Uterus (tissue), 4 donors: Measurements from ENCODE around the gene PDK2. TPM values are rescaled to one million over a fixed set of nuclear protein-coding genes. Genes with fewer than 3 reads are reported as not detected.

Source experiments
- DNase-seq, 2 donors: peaks; one replicate each; pipeline ENCODE4 v3.0.0-alpha.2; 2019 to 2020
- H3K27ac ChIP-seq, 2 donors: fragments of 200-600 bp; sonication (generic); 1 replicate in 1 of 2; 2 replicates in 1 of 2; pipeline ENCODE4 v1.5.1; 2016 to 2018
- H3K27me3 ChIP-seq, 2 donors: fragments of 200-600 bp; sonication (generic); one replicate each; pipeline ENCODE4 v1.5.1; 2018 to 2019; ENCODE audit warnings: control low read depth in 1 of 2
- H3K36me3 ChIP-seq, 2 donors: fragments of 200-600 bp; sonication (generic); one replicate each; pipeline ENCODE4 v1.5.1; 2019; ENCODE audit warnings: control low read depth in 1 of 2
- H3K4me1 ChIP-seq, 2 donors: fragments of 200-600 bp; sonication (generic); one replicate each; pipeline ENCODE4 v1.5.1; 2018 to 2019; ENCODE audit warnings: control low read depth in 1 of 2
- H3K4me3 ChIP-seq, 2 donors: fragments of 200-600 bp; sonication (generic); 1 replicate in 1 of 2; 2 replicates in 1 of 2; pipeline ENCODE4 v1.5.1; 2018 to 2019; ENCODE audit warnings: mild to moderate bottlenecking in 1 of 2
- H3K9me3 ChIP-seq, 2 donors: fragments of 200-600 bp; sonication (generic); one replicate each; pipeline ENCODE4 v1.5.1; 2019; ENCODE audit warnings: control low read depth in 1 of 2
- POLR2A ChIP-seq, 2 donors: fragments of 450-650 bp; IDR thresholded peaks; one replicate each; pipeline ENCODE4 v1.6.1; 2016; ENCODE audit warnings: antibody characterized with exemption in 2 of 2, mild to moderate bottlenecking in 1 of 2, moderate library complexity in 1 of 2
- intact Hi-C: fragments of 100-400 bp; cut with DNase I; formaldehyde crosslinking; loops from one replicate; pipeline ENCODE4 v1.15.1; 2023; ENCODE audit warnings: low total_unique reads
- total RNA-seq, 4 donors: library from RNA; depleted of rRNA in 3 of 4; stranded (reverse); fragments of >200 nt in 3 of 4; gene quantifications; one replicate each; pipeline versions ENCODE4 v1.1.0 to v1.2.4, GENCODE V29; 2014 to 2023
- TF ChIP-seq, protein P1 (sequence below), 4 experiments: fragments of 200-600 bp in 2 of 4; fragments of 450-650 bp in 2 of 4; sonication (generic) in 2 of 4; IDR thresholded peaks; one replicate each; pipeline ENCODE4 v1.5.1; 2016 to 2019; ENCODE audit warnings: antibody characterized with exemption in 4 of 4, mild to moderate bottlenecking in 2 of 4, moderate library complexity in 1 of 4
- donor health status: DM: yes; HTN: yes; CAD: no.

The PDK2 gene
- total RNA-seq, 4 donors from 2014 or later = 12.9 to 62.6 (median 32.4) TPM

GRCh38 chr17:50048146-50048720 lies 46.9 kb upstream of the PDK2 start:
- no peaks in the 10 kb centered on the region for H3K27me3 ChIP-seq
- TF ChIP-seq, protein P1, sequence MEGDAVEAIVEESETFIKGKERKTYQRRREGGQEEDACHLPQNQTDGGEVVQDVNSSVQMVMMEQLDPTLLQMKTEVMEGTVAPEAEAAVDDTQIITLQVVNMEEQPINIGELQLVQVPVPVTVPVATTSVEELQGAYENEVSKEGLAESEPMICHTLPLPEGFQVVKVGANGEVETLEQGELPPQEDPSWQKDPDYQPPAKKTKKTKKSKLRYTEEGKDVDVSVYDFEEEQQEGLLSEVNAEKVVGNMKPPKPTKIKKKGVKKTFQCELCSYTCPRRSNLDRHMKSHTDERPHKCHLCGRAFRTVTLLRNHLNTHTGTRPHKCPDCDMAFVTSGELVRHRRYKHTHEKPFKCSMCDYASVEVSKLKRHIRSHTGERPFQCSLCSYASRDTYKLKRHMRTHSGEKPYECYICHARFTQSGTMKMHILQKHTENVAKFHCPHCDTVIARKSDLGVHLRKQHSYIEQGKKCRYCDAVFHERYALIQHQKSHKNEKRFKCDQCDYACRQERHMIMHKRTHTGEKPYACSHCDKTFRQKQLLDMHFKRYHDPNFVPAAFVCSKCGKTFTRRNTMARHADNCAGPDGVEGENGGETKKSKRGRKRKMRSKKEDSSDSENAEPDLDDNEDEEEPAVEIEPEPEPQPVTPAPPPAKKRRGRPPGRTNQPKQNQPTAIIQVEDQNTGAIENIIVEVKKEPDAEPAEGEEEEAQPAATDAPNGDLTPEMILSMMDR (IDR thresholded peaks at IDR 0.05) = no peak
- TF ChIP-seq POLR2A (IDR thresholded peaks at IDR 0.05) = no peak
- peaks cover 0 to 7% of the 10 kb centered on the region in 2 donors for H3K4me1 ChIP-seq
- no peak for DNase-seq
- no peaks in the 10 kb centered on the region for H3K9me3 ChIP-seq
- H3K27ac ChIP-seq = no peak overlapping the region
- H3K36me3 ChIP-seq = no peaks in the 10 kb centered on the region
- no peak overlapping the region for H3K4me3 ChIP-seq
- intact Hi-C loops = no loop called here

- no peak for DNase-seq
- Histone ChIP-seq H3K4me3 (no peak overlapping the region), H3K27ac (no peak overlapping the region), H3K9me3 (no peaks in the 10 kb centered on the region), H3K36me3 (no peaks in the 10 kb centered on the region), H3K27me3 (no peaks in the 10 kb centered on the region), H3K4me1 (peaks cover 2 to 14% of the 10 kb centered on the region in 2 donors)
- TF ChIP-seq, protein P1 (IDR thresholded peaks at IDR 0.05) = no peak
- no peak for TF ChIP-seq POLR2A (IDR thresholded peaks at IDR 0.05)
- intact Hi-C loops = no loop called here
Measured at GRCh38 chr17:50048988-50049387, 46.2 kb upstream of the PDK2 start.

GRCh38 chr17:50049636-50050035 lies 45.5 kb upstream of the PDK2 start:
- DNase-seq = no peak
- Histone ChIP-seq H3K9me3 (no peaks in the 10 kb centered on the region), H3K4me1 (peaks cover 4 to 14% of the 10 kb centered on the region in 2 donors), H3K27ac (no peak overlapping the region), H3K4me3 (no peak overlapping the region), H3K27me3 (no peaks in the 10 kb centered on the region), H3K36me3 (no peaks in the 10 kb centered on the region)
- TF ChIP-seq, protein P1 (IDR thresholded peaks at IDR 0.05) = no peak
- no peak for TF ChIP-seq POLR2A (IDR thresholded peaks at IDR 0.05)
- intact Hi-C loops = no loop called here

GRCh38 chr17:50050431-50051032 lies 44.6 kb upstream of the PDK2 start:
- intact Hi-C loops = no loop called here
- no peak overlapping the region for H3K4me3 ChIP-seq
- TF ChIP-seq POLR2A (IDR thresholded peaks at IDR 0.05) = no peak
- TF ChIP-seq, protein P1 (IDR thresholded peaks at IDR 0.05) = no peak
- peaks cover 4 to 14% of the 10 kb centered on the region in 2 donors for H3K4me1 ChIP-seq
- no peaks in the 10 kb centered on the region for H3K27me3 ChIP-seq
- H3K9me3 ChIP-seq = no peaks in the 10 kb centered on the region
- DNase-seq = no peak
- no peak overlapping the region for H3K27ac ChIP-seq
- H3K36me3 ChIP-seq = no peaks in the 10 kb centered on the region

DNA sequence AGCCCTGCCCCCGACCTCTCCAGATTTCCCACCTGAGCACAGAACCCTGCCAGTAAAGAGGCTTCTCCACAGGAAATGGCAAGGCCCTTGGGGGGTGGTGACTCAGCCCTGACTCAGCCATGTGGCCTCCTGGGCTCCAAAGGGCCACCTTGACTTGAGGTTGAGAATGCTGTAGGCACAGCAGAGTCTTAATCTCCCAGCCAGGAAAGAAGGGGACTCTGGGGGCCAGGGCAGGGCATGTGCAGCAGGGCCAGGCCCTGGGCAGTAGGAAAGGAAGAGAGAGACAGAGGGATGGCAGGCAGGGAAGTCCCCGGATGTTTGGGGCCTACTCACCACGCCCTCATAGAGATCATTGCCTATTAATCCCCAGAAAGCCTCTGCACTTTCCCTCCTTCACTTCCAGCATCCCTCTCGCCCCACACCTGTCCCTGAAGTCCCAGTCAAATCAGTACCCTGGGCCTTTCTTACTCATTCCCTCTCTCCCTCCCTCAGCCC lies 44.0 kb upstream of the PDK2 start:
- Histone ChIP-seq H3K4me1 (peaks cover 4 to 14% of the 10 kb centered on the region in 2 donors), H3K36me3 (no peaks in the 10 kb centered on the region), H3K9me3 (no peaks in the 10 kb centered on the region), H3K27ac (peak overlapping the region in 1 of 2 donors; percentile 49), H3K4me3 (no peak overlapping the region), H3K27me3 (no peaks in the 10 kb centered on the region)
- intact Hi-C loops = no loop called here
- TF ChIP-seq POLR2A (IDR thresholded peaks at IDR 0.05) = no peak
- TF ChIP-seq, protein P1 (IDR thresholded peaks at IDR 0.05) = no peak
- DNase-seq = no peak
